Endometrial microvascular endothelial cells (primary cell): Measurements from ENCODE around the gene CCDC13. TPM values are rescaled to one million over a fixed set of nuclear protein-coding genes. Genes with fewer than 3 reads are reported as not detected.
"Not testable (repeated sequence)": the region's sequence is repeated elsewhere in the genome, so short reads cannot be mapped to it uniquely, and the experiment has no call there.

ENCODE experiments used
- in situ Hi-C: cut with HindIII; loops from 2 replicates; pipeline ENCODE4 v1.10.0; 2017; ENCODE audit warnings: low sequenced_read_pairs, low pct_unique_long_range_greater_than_20kb; ENCODE audit errors: inconsistent ontology term
- total RNA-seq: library from RNA; depleted of rRNA; stranded (reverse); fragments of >200 nt; gene quantifications from one replicate; pipeline ENCODE4 v1.2.3, GENCODE V29; 2015; ENCODE audit errors: inconsistent ontology term

The CCDC13 gene, protein sequence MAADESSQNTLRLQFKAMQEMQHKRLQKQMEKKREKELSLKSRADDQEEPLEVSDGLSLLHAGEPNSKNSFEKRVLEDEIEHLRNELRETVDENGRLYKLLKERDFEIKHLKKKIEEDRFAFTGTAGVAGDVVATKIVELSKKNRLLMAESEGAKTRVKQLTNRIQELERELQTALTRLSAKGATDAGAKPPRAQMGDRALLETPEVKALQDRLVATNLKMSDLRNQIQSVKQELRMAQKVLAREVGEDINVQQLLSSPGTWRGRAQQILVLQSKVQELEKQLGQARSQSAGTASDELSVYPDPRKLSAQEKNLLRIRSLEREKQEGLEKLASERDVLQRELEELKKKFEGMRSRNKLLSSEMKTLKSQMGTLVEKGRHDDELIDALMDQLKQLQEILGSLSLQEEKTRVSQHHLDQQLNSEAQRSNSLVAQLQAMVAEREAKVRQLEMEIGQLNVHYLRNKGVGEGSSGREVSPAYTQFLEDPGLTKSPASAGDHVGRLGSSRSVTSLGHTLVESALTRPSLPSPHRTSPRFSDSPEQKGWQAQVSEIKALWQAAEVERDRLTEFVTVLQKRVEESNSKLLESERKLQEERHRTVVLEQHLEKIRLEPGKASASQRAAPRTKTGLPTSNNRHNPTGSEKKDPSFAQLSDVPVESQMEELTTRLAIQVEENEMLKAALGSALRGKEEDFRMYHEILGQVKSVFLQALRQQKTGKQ
- total RNA-seq: not detected

DNA sequence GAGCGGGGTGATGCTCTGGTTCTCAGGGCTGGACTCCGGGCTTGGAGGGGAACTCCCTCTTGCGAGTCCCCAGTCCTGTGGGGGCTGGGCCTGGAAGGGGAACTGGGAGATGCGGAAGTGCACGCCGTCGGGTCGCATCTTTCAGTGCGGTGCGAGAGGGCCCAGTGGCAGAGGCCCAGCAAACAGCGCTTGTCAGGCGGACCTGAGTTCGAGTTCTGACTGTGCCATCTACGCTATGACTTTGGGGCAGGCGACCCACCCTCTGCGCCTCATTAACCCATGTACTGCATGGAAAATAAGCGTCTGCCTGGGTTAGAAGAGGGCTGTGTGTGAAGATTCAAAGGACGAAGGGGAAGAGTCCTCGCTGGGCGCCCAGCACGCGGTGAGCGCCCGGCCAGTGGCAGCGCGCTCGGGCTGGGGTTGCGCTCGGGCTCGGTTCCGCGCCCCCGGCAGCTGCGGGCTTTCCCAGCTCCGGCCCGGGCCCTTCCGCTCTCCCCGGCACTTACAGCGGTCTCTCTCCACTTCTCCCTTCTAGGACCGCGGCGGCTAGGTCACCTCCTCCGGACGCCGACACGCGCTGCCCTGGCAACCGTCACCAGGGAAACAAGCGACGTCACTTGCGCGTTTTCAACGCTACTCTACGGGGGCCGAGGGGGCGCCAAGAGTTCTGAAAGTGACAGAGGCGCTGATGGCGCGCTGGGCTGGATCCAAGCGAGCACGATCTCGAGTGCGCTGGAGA, at the start of gene CCDC13:
TSS of gene CCDC13 (minus strand) at position 584 of the 739 bp plus-strand sequence. CDS start 14,908 bp downstream, outside the sequence.
- in situ Hi-C loops: no loop called here

DNA sequence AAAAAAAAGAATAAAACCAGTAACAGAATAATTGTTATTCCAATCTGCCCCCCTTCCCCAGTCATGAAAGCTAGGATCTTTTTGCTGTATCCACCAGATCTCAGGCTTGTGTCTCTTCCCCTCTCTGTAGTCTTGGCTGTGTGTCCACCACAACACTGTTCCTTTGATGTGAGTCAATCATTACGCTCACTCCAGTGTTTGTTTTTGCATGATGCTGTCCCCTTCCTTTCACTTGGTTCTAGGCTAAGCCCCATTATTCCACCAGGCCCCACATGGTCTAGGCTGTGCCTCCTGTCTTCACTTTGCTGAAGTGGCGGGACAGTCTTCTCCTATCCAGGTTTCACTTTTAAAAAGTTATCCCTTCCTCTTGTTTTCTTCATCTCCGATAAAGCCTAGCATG, 49.8 kb upstream of the CCDC13 start:
- in situ Hi-C loops: no loop called here

DNA sequence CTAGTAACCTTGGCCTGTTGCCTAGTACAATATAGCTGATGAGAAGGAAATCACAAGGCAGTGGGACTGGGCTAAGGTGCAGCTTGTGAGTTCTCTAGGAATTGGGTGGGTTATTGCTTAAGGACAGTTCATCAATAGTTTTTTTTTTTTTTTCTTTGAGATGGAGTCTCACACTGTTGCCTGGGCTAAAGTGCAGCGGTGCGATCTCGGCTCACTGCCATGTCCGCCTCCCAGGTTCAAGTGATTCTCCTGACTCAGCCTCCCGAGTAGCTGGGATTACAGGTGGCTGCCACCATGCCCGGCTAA, 47.6 kb upstream of the CCDC13 start:
- in situ Hi-C loops: no loop called here

DNA sequence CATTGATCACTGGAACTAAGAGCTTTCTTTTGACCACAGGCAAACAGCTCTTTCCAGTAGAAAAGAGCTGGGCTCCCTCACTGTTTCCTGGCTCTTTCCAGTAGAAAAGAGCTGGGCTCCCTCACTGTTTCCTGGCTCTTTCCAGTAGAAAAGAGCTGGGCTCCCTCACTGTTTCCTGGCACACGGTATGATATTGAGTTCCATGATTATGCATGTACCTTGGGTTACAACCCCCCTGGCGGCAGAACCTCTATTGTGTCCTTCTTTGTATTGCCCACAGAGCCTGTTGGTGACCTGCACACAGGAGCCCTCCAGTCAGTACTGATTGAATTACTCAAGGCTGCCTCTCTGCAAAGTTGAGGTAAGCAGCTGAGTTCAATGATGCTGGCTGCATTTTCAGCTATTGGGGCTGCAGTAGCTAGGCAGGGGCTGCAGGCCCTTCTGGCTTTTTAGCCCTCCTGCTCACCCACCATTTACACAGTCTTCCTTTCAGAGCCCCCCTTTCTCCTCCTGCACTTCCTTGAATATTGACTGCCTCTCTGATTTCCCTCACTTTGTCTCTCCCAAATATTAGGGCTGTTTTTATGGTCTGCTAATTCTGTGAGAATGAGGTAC, 46.4 kb upstream of the CCDC13 start:
- in situ Hi-C loops: no loop called here

DNA sequence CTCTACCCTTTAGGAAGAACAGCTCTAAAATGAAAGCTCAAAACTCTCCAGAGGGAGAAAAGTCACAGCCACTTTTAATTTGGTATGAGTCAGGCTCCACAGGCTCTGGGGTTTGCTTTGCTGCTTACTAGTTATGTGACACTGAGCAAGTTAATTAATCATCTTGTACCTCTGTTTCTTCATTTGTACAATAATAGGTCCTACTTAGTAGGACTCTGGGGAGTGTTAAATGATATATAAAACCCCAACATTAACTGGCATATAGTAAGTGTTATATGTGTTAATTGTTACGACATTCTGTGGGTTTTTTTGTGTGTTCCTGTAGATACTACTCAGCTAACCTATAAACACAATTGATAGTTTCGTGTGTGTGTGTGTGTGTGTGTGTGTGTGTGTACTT, 42.8 kb upstream of the CCDC13 start:
- in situ Hi-C loops: no loop called here

DNA sequence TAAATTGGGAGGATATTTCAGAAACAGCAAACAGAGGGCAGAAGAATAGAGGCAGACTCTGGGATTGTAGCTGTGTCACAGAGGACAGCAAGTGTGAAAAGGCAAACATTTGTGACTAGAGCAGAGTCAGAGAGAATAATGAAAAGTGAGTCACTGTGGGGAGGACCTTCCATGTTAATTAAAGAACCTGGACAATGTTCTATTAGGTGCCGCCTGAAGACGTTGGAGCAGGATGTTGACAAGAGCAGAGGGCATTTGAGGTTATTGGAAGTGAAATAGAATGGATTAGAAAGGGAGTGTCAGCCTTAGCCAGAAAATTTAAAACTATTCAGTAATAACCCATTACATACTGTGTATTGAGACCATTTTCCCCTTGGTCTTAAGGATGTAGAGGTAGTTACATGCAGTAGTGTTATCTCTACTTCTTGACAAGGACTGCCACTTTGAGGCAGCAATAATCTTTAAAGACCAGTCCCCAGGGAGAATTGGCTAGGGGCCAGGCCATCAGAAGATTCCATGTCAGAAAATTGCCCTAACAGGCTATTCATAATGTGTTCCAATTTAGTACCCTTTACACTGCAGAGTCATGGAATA, 42.0 kb upstream of the CCDC13 start:
- in situ Hi-C loops: no loop called here

DNA sequence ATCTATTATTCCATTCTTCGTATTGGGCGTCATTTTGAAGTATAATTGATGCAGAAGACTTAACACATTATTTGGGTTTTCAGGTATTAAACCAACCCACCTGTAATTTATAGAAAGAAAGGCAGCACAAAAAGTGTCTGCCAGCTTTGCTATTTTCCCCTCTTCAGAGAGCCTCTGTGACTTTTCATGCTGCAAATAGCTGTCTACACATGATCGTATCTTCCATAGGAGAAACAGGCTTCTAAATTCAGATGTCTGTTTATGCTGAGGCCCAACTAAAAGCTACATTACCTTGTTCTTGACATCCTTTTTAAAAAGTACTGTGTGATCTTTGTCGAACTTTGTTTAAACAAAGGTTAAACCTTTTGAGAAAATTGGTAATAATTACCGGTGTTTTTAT, 41.2 kb upstream of the CCDC13 start:
- in situ Hi-C loops: no loop called here

DNA sequence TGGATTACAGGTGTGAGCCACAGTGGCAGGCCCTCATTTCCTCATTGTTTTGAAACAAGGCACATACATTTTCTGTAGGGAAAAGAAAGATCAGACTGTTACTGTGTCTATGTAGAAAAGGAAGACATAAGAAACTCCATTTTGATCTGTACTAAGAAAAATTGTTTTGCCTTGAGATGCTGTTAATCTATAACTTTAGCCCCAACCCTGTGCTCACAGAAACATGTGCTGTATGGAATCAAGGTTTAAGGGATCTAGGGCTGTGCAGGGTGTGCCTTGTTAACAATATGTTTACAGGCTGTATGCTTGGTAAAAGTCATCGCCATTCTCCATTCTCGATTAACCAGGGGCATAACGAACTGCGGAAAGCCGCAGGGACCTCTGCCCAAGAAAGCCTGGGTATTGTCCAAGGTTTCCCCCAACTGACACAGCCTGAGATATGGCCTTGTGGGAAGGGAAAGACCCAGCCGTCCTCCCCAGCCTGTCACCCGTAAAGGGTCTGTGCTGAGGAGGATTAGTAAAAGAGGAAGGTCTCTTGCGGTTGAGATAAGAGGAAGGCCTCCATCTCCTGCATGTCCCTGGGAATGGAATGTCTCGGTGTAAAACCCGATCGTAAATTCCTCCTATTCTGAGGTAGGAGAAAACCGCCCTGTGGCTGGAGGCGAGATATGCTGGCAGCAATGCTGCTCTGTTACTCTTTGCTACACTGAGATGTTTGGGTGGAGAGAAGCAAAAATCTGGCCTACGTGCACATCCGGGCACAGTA, 38.2 kb upstream of the CCDC13 start:
- in situ Hi-C loops: not testable (repeated sequence)

DNA sequence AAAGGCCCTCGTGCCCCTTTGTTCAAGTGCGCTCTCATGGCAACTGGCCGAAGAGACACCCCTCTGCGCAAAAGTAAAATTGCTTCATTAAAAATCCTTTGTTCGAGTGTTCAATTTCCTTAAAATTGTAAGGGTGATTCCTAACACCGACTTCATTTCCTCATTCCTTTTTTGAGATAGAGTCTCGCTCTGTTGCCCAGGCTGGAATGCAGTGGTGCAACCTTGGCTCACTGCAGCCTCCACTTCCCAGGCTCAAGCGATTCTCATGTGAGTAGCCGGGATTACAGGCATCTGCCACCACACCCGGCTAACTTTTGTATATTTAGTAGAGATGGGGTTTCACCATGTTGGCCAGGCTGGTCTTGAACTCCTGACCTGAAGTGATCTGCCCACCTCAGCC, 37.7 kb upstream of the CCDC13 start:
- in situ Hi-C loops: not testable (repeated sequence)

DNA sequence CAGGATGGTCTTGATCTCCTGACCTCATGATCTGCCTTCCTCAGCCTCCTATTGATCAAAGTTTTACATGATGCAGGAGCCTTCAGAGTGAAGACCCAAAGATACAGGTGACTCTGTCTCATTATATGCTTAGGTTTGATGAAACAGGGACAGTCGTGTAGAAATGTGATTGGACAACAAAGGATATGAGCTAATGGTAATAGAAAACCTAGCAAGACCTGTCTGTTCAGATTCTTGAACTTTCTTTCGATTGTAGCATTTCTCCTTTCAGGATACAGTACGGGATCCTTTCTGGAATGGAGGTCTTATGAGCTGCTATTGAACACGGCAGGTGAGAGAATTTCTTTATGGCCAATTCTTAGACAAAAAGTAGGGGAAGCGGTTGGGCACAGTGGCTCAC, 36.1 kb upstream of the CCDC13 start, which contains the start of gene ACKR2:
TSS of gene ACKR2 (plus strand) at position 244 of the 400 bp plus-strand sequence. CDS start 55,058 bp downstream, outside the sequence.
- in situ Hi-C loops: no loop called here

DNA sequence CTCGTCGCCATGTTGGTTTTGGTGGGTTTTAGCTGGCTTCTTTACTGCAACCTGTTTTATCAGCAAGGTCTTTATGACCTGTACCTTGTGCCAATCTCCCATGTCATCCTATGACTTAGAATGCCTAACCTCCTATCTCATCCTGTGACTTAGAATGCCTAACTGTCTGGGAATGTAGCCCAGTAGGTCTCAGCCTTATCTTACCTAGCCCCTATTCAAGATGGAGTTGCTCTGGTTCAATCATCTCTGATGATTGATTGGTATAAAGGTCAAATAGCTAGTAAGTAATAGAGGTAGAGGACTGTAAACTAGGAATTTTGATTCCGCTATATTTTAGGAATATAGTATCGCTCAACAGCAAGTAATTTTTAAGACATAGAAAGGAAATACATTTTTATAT, 34.9 kb upstream of the CCDC13 start:
- in situ Hi-C loops: no loop called here

DNA sequence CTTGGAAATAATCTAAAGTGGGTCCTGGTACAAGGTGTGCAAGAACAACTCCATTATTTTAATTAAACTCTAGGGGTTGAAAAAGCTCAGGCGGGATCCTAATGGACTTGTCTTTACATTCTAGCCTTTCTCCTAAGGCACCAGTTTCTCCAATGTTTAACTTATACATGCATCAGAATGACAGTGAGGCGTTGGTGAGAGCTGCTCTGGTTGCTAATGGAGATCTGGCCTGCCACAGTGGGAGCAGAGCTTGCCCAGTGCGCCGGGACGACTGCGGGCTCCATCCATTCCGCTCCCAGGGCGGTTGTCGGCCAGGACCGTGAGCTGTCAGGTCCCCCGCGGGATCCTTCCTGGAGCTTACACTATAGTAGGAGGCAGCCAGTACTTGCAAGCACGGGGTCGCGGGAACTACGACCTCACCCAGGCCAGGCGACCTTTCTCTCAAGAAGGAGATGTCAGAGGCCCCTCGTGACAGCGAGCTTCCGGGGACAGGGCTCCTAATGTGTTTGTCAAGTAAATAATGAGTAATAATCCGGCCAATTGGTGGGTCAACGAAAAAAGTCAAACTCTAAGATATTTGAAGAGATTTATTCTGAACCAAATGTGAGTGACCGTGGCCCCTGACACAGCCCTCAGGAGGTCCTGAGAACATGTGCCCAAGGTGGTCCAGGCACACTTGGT, 32.2 kb upstream of the CCDC13 start:
- in situ Hi-C loops: no loop called here

DNA sequence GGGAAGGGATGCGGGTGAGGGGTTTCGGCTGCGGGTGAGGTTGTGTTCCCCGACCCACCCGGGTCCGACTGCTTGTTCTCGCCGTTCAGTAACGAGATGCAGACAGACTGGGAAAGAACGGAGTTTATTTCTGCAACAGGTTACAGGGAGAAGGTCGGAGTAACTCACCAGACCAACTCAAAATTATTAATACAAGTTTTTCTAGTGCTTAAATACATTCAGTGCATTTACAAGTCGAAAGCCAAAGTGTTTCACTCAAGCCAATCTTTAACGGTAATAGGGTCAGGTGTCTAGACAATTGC, 31.7 kb upstream of the CCDC13 start:
- in situ Hi-C loops: no loop called here

DNA sequence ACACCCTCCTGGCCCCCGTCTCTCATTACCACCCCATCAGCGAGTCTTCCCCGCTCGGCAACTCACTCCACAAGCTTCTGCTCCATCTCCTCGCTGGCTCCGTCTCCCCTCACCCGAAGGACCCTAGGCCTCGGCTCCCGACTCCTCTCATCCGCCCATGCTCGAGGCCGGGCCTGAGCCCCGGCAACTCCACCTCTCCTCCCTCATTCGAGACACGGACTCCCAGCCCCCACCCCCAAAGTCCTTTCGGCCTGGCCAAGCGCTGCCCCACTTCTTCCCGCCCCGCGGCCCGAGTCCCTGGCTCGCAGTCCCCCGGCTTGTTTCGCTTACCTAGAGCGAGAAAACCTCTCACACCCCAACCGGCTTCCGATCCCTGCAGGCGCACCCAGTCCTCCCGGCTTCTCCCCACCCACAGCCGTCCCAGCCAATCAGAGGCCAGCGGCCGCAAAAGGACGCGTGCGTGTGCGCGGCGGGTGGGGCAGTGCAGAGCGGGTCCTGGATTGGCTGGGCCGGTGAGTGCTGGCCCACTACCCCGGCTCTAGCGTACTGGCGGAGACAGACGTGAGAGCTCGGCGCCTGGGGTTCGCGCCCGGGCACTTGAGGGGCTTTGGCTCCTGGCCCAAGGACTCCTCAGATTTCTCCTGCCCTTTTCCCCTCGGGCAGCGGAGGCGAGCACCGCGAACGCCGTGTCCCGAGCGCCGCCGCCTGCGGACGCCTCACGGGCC, 31.2 kb upstream of the CCDC13 start, which contains the start of gene HIGD1A:
TSS of gene HIGD1A (minus strand) at position 385 of the 725 bp plus-strand sequence. CDS start 10,237 bp downstream, outside the sequence.
- in situ Hi-C loops: no loop called here

DNA sequence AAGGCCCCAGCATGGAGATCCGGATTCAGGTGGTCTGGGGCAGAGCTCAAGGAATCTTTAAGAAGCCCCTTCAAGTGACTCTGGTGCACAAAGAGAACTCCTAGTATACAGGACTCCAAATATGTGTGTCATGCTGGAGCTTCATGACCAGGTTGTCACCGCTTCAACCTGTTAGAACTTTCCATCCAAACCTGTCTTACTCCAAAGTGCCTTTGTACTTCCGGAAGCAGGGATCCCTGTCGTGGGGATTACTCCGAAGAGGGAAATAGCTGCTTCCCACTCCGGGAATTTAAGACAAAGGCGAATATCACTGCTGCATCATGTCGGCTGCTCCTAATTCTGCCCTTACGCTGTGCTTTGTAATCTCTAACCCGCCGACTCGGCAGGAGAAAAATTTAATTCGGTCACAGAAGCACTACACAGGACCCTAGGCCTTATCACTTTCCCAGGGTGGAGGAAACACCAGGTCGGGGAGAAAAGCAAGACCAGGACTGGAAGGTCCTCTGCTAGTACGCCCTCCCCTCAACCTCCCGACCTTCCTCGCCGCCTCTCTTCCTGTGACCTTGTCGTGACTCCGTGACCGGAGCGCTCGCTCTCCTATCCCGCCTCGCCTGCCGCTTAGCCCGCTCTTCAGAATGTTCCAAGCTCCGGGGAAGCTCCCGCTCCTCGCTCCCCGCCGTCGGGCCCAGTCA, 30.5 kb upstream of the CCDC13 start:
- in situ Hi-C loops: no loop called here

DNA sequence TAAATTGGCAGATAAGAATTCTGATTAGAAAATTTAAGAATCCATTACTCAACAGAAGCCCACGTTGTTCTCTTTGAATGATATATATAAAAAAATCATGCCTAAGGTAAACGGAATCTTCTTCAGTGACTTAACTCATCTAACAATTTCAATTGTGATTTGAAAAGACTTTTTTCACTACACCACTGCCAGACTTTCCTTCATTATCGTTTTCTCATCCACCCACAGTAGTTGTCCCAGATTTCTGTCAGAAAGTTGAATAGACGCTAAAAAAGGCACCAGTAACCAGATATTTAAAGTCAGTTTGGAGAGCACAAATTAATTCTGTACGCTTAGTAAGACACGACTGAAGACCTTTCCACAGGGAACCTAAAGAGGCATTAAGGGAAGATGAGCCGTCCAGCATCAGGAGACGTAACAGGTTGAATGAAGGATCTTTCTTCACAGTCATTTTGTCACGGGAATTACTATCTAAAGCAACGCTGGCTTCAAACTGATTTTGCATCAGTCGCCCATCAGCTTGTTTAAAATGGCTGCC, 29.9 kb upstream of the CCDC13 start:
- in situ Hi-C loops: no loop called here
